Panc1 (cell line): ENCODE measurements around the gene CFLAR. TPM values are rescaled to one million over a fixed set of nuclear protein-coding genes. Genes with fewer than 3 reads are reported as not detected.

ENCODE experiments used
- ATAC-seq: fragments of 200-7000 bp; cut with Tn5 transposase; 2 replicates; pipeline ENCODE4 v1.9.1; 2020; ENCODE audit warnings: mild to moderate bottlenecking, moderate library complexity
- BruUV-seq: library from RNA; stranded (reverse); fragments of 400-500 nt; replicated peaks from 2 replicates; lab custom pipeline; 2021; lab: Mats Ljungman, UMichigan
- CTCF ChIA-PET: fragments of 300-600 bp; sonication (Branson Sonifier 250); formaldehyde crosslinking; loops from one replicate; lab custom pipeline; 2022; ENCODE audit warnings: antibody characterized with exemption; lab: Charles Lee
- POLR2A ChIA-PET: fragments of 300-600 bp; sonication (Branson Sonifier 250); formaldehyde crosslinking; loops from one replicate; lab custom pipeline; 2022; ENCODE audit warnings: antibody characterized with exemption; lab: Charles Lee
- DNase-seq: peaks from one replicate; pipeline ENCODE4 v3.0.0-alpha.2; 2010; ENCODE audit warnings: low read depth, low spot score
- H3K27ac ChIP-seq: 2 replicates; pipeline ENCODE4 v1.5.1; 2011; ENCODE audit warnings: mild to moderate bottlenecking, low read length, inconsistent platforms
- H3K27me3 ChIP-seq: fragments of 200-500 bp; sonication (Bioruptor generic); 2 replicates; pipeline ENCODE4 v1.6.0; 2014; ENCODE audit warnings: low read length, inconsistent platforms; ENCODE audit not compliant: control insufficient read depth, insufficient read depth
- H3K36me3 ChIP-seq: fragments of 200-500 bp; sonication (Bioruptor generic); 2 replicates; pipeline ENCODE4 v1.5.1; 2014; ENCODE audit warnings: inconsistent platforms, mild to moderate bottlenecking, low read length, moderate library complexity; ENCODE audit not compliant: control insufficient read depth, insufficient read depth
- H3K4me1 ChIP-seq: 2 replicates; pipeline ENCODE4 v1.5.1; 2011; ENCODE audit warnings: inconsistent platforms, mild to moderate bottlenecking, low read length, moderate library complexity; ENCODE audit not compliant: control insufficient read depth, insufficient read depth
- H3K4me3 ChIP-seq, 2 experiments: 2 replicates each; pipeline ENCODE4 v1.5.1; 2011 to 2012; ENCODE audit warnings: low read depth in 2 of 2, low read length in 2 of 2, mild to moderate bottlenecking in 2 of 2, inconsistent platforms in 1 of 2, moderate library complexity in 1 of 2
- H3K9me3 ChIP-seq: fragments of 200-500 bp; sonication (Bioruptor generic); 2 replicates; pipeline ENCODE4 v1.5.1; 2014; ENCODE audit warnings: low read depth, mild to moderate bottlenecking, inconsistent platforms, low read length, moderate library complexity; ENCODE audit not compliant: control insufficient read depth, insufficient read depth
- CTCF ChIP-seq: fragments of 450-650 bp; IDR thresholded peaks from 2 replicates; pipeline ENCODE4 v1.5.1; 2017; ENCODE audit warnings: mild to moderate bottlenecking
- POLR2AphosphoS5 ChIP-seq: IDR thresholded peaks from 2 replicates; pipeline ENCODE4 v1.6.1; 2012; ENCODE audit warnings: mild to moderate bottlenecking, low read depth, low read length, moderate library complexity
- SIN3A ChIP-seq: IDR thresholded peaks from 2 replicates; pipeline ENCODE4 v1.6.1; 2012; ENCODE audit warnings: low read depth, mild to moderate bottlenecking, low read length, moderate library complexity, borderline replicate concordance; ENCODE audit not compliant: insufficient read depth
- TCF7L2 ChIP-seq: IDR thresholded peaks from 2 replicates; pipeline ENCODE4 v1.6.1; 2011; ENCODE audit warnings: mild to moderate bottlenecking, low read depth, low read length, inconsistent platforms
- in situ Hi-C: cut with HindIII; loops from 2 replicates; pipeline ENCODE4 v1.10.0; 2016; ENCODE audit warnings: low sequenced_read_pairs, low pct_unique_long_range_greater_than_20kb
- intact Hi-C: fragments of 100-400 bp; cut with micrococcal nuclease; formaldehyde crosslinking; loops from one replicate; pipeline ENCODE4 v1.10.0; 2022; ENCODE audit not compliant: unreplicated experiment
- total RNA-seq: library from RNA; stranded (reverse); gene quantifications from one replicate; pipeline ENCODE4 v1.2.1, GENCODE V29; 2021; ENCODE audit not compliant: unreplicated experiment
- TF ChIP-seq, protein P1 (sequence below), 2 experiments: IDR thresholded peaks; 2 replicates each; pipeline ENCODE4 v1.6.1; 2011 to 2012; ENCODE audit warnings: low read depth in 2 of 2, control low read depth in 1 of 2, low read length in 1 of 2, mild to moderate bottlenecking in 1 of 2, moderate library complexity in 1 of 2; ENCODE audit not compliant: insufficient read depth in 1 of 2

The CFLAR gene
- total RNA-seq, 1 experiment from 2014 or later, result 46.3 TPM

DNA sequence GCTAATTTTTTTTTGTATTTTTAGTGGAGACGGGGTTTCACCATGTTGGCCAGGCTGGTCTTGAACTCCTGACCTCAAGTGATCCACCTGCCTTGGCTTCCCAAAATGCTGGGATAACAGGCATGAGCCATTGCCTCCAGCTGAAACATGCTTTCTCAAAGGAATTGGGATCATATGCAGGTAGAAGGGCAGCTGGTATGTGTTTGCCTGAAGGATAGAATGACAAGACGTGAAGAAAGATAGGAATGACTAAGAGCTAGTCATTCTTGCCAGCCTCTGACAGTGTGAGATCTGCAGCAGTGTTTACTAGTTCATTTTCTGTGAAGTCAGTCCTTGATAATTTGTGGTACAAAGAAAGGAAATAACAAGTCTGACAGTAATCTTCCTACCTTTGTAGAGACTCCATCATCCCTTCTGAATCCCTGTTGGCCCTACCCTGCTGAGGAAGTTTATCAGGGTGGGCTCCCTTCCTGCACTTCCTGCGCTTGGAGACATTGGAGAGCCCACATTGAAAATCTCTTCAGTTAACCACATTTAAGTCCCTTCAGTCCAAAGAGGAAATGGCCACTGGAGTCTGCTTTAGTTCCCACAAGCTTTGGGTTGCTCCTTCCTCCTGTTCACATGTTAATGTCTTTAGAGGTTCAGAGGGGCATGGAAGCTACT lies 14.7 kb downstream of the CFLAR start:
- Histone ChIP-seq H3K9me3 (no peaks in the 10 kb centered on the region), H3K27ac (no peak overlapping the region), H3K4me3 (no peak overlapping the region), H3K27me3 (no peaks in the 10 kb centered on the region), H3K4me1 (peaks cover 43% of the 10 kb centered on the region), H3K36me3 (peaks cover 2% of the 10 kb centered on the region; the same call in 1 of the 2 replicates)
- no peak for DNase-seq
- TF ChIP-seq CTCF (no peak), TCF7L2 (no peak), SIN3A (no peak), POLR2AphosphoS5 (no peak)
- TF ChIP-seq, protein P1, sequence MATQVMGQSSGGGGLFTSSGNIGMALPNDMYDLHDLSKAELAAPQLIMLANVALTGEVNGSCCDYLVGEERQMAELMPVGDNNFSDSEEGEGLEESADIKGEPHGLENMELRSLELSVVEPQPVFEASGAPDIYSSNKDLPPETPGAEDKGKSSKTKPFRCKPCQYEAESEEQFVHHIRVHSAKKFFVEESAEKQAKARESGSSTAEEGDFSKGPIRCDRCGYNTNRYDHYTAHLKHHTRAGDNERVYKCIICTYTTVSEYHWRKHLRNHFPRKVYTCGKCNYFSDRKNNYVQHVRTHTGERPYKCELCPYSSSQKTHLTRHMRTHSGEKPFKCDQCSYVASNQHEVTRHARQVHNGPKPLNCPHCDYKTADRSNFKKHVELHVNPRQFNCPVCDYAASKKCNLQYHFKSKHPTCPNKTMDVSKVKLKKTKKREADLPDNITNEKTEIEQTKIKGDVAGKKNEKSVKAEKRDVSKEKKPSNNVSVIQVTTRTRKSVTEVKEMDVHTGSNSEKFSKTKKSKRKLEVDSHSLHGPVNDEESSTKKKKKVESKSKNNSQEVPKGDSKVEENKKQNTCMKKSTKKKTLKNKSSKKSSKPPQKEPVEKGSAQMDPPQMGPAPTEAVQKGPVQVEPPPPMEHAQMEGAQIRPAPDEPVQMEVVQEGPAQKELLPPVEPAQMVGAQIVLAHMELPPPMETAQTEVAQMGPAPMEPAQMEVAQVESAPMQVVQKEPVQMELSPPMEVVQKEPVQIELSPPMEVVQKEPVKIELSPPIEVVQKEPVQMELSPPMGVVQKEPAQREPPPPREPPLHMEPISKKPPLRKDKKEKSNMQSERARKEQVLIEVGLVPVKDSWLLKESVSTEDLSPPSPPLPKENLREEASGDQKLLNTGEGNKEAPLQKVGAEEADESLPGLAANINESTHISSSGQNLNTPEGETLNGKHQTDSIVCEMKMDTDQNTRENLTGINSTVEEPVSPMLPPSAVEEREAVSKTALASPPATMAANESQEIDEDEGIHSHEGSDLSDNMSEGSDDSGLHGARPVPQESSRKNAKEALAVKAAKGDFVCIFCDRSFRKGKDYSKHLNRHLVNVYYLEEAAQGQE (IDR thresholded peaks at IDR 0.05; ENCODE audit: insufficient read depth in 1 of 2, low read depth in 2 of 2, low read length in 1 of 2), result no peak
- ATAC-seq, result peak; percentile 59; the same call in 1 of the 2 replicates
- in situ Hi-C loops (no loop called here), intact Hi-C loops (no loop called here)
- no TSS peak for BruUV-seq
- ChIA-PET CTCF (no interaction called here), POLR2A (no interaction called here)

DNA sequence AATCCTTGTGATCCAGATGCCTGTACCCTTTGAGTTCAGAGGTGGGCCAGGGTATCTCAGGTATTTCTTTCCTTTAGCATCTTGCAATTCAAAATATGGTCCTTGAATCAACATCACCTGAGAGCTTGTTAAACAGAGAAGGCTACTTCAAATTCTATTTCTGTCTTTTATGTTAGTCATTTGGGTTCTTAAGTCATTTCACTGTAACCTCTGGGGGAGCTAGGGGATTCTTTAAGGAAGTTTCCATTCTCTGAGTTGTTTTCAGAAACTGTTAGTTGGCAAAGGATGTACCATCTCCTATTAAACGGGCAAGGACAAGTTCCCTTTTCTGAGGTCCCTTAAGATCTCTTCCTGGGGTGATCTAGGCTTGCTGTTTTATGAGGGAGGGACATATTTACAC lies 16.6 kb downstream of the CFLAR start:
- in situ Hi-C loops (no loop called here), intact Hi-C loops (no loop called here)
- Histone ChIP-seq H3K9me3 (no peaks in the 10 kb centered on the region), H3K4me1 (peaks cover 26% of the 10 kb centered on the region), H3K4me3 (no peak overlapping the region), H3K27me3 (no peaks in the 10 kb centered on the region), H3K27ac (no peak overlapping the region), H3K36me3 (peaks cover 2% of the 10 kb centered on the region; the same call in 1 of the 2 replicates)
- no TSS peak for BruUV-seq
- no peak for ATAC-seq
- DNase-seq, result no peak
- POLR2A ChIA-PET, result no interaction called here
- TF ChIP-seq CTCF (no peak), TCF7L2 (no peak), SIN3A (no peak), POLR2AphosphoS5 (no peak)
- TF ChIP-seq, protein P1 (IDR thresholded peaks at IDR 0.05; ENCODE audit: insufficient read depth in 1 of 2, low read depth in 2 of 2, low read length in 1 of 2), result no peak
- CTCF ChIA-PET, result no interaction called here
